Measurements from ENCODE around the gene FUT8.
"Not testable (repeated sequence)": the region's sequence is repeated elsewhere in the genome, so short reads cannot be mapped to it uniquely, and the experiment has no call there.

FUT8 gene

GRCh38 chr14:65438266-65438933 is 25.9 kb downstream of the FUT8 start:
- no peak for DNase-seq
- in situ Hi-C loops (cut with HindIII; ENCODE audit: low pct_ligation_motif_present, low pct_unique_long_range_greater_than_20kb, low sequenced_read_pairs): no loop called here

GRCh38 chr14:65439117-65439516 is 26.6 kb downstream of the FUT8 start:
- DNase-seq: no peak
- in situ Hi-C loops (cut with HindIII; ENCODE audit: low pct_ligation_motif_present, low pct_unique_long_range_greater_than_20kb, low sequenced_read_pairs): no loop called here

DNA sequence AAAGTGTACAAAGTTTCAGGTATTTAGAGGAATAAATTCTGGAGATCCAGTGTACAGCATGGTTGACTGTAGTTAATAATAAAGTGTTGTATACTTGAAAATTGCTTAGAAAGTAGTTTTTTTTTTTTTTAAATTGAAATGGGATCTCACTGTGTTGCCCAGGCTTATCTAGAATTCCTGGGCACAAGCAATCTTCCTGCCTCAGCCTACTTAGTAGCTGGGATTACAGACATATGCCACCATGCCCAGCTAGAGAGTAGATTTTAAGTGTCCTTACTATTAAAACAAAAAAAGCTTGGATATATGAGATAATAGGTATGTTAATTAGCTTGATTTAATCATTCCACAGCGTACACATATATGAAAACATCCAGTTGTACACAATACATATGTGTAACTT is 27.7 kb downstream of the FUT8 start:
- in situ Hi-C loops (cut with HindIII; ENCODE audit: low pct_ligation_motif_present, low pct_unique_long_range_greater_than_20kb, low sequenced_read_pairs): no loop called here
- DNase-seq: no peak

DNA sequence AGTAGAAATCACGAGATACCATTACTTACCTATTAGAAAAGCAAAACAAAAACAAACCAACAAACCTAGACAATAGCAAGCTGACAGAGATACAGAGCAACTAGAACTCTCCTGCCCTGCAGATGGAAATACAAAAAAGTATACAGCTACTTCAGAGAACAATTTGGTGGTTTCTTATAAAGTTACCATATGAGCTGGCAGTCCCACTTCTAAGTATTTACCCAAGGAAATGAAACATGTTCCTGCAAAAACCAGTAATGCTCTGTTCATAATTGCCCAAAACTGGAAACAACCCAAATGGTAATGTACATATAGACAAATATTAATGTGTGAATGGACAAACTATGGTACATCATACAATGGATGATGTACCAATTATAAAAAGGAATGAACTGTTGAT is 31.7 kb downstream of the FUT8 start:
- in situ Hi-C loops (cut with HindIII; ENCODE audit: low pct_ligation_motif_present, low pct_unique_long_range_greater_than_20kb, low sequenced_read_pairs): no loop called here
- no peak for DNase-seq

DNA sequence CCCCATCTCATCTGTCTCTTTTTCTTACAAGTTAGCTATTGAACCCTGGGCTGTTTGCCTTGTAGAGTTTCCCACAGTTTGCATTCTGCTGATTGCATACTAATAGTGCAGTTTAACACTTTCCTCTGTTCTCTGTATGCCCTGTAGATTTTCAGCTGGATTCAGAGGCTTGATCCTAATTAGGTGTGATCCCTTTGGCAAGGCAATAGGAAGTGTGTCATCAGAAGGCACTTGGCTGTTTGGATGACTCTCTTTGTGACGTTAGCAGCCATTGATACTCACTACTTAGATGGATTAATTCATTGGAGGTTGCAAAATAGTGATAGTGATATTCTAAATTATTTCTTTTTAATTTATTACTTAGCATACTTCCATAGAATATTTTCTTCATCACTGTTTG is 33.6 kb downstream of the FUT8 start:
- in situ Hi-C loops (cut with HindIII; ENCODE audit: low pct_ligation_motif_present, low pct_unique_long_range_greater_than_20kb, low sequenced_read_pairs): no loop called here
- no peak for DNase-seq

DNA sequence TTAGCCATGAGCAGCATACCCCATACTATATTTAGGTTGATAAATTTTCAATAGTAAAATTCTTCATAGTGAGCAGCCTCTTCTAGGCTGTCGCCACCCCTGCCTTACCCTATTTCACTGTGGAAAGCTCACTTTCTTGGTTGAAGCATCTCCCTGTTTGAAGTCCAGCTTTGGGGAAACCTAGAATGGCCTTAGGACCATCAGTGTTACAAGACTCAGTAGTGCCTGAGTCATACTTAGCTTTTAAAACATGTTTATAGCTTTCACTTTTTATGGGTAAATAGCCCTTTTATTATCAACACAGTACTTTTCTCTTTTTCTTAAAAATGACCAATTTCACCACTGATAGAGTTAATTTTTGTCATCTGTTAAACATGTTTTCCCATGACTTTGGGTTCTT is 37.1 kb downstream of the FUT8 start:
- no peak for DNase-seq
- in situ Hi-C loops (cut with HindIII; ENCODE audit: low pct_ligation_motif_present, low pct_unique_long_range_greater_than_20kb, low sequenced_read_pairs): no loop called here

DNA sequence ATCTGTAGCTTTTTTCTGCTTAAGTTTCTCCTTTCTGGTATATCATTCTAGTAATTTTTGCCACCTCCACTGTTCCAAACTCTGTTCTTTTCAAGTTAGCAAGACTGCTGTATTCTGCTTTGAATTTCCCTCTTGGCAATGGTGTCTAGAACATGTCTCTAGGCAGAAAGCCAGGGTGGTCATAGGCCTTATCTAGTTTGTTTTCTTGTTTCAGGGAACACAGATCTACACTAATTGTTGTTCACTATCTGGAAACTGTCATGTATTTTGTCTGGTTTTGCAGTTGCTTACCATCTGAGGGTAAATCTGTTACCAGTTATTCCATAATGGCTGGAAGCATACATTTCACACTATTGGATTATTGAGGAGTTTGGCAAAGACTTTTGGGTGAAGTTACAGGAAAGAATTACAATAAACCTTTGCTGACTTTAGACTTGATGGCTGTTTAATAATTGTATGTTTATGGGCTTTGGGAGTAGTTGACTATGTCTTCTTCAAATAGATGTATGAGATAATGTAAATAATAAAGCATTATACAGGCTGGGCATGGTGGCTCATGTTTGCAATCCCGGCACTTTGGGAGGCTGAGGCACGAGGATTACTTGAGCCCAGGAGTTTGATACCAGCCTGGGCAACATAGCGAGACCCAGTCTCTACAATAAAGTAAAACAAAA is 41.4 kb downstream of the FUT8 start:
- in situ Hi-C loops (cut with HindIII; ENCODE audit: low pct_ligation_motif_present, low pct_unique_long_range_greater_than_20kb, low sequenced_read_pairs): no loop called here
- no peak for DNase-seq

GRCh38 chr14:65456247-65456646 is 43.7 kb downstream of the FUT8 start:
- in situ Hi-C loops (cut with HindIII; ENCODE audit: low pct_ligation_motif_present, low pct_unique_long_range_greater_than_20kb, low sequenced_read_pairs): no loop called here
- DNase-seq: no peak

GRCh38 chr14:65461730-65462129 is 49.2 kb downstream of the FUT8 start:
- in situ Hi-C loops (cut with HindIII; ENCODE audit: low pct_ligation_motif_present, low pct_unique_long_range_greater_than_20kb, low sequenced_read_pairs): no loop called here
- no peak for DNase-seq

DNA sequence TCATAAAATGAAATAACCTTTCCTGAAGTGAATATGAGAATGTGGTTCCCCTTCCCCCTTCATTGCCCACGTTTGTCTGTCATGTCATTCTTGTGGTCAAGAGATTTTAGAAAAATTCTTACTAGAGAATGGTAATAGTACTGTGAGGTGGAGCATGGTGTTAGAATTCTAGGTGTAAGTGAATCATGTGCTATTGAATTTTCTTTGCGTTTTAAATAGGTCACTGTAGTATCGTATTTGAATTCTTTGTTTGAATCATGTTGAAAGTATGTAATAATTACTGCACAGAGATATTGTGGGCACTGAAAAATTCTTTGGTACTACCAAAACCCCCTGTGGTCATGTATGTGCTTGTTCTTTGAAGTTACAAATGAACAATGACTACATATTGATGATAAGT is 49.9 kb downstream of the FUT8 start:
- in situ Hi-C loops (cut with HindIII; ENCODE audit: low pct_ligation_motif_present, low pct_unique_long_range_greater_than_20kb, low sequenced_read_pairs): no loop called here
- DNase-seq: no peak

- DNase-seq: no peak
- in situ Hi-C loops (cut with HindIII; ENCODE audit: low pct_ligation_motif_present, low pct_unique_long_range_greater_than_20kb, low sequenced_read_pairs): no loop called here
Observed at GRCh38 chr14:65465584-65465983, 53.1 kb downstream of the FUT8 start.

- DNase-seq; in situ Hi-C loops (cut with HindIII; ENCODE audit: low pct_ligation_motif_present, low pct_unique_long_range_greater_than_20kb, low sequenced_read_pairs): not testable (repeated sequence)
Observed at GRCh38 chr14:65467926-65468325, 55.4 kb downstream of the FUT8 start.

DNA sequence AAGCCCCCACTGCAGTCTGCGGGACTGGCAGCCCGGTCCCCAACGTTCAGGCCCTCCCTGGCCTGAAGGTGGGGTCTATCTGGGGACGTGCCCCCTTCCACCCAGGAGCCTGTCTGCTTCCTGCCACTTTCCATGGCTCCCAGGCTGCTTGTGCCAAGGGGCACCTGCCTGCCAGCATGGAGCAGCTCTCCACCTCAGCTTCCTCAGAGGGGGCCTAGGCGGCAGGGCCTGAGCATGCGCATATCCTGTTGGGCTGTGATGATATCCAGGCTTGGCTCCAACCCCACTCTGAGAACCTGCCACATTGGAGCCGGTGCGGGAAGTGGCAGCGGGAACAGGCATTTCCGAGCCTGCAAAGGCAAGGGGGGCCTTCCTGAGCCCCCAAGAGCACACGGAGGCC is 57.4 kb downstream of the FUT8 start:
- DNase-seq: no peak
- in situ Hi-C loops (cut with HindIII; ENCODE audit: low pct_ligation_motif_present, low pct_unique_long_range_greater_than_20kb, low sequenced_read_pairs): no loop called here

- in situ Hi-C loops (cut with HindIII; ENCODE audit: low pct_ligation_motif_present, low pct_unique_long_range_greater_than_20kb, low sequenced_read_pairs): no loop called here
- DNase-seq: no peak
Observed at GRCh38 chr14:65470404-65470880, 57.9 kb downstream of the FUT8 start.

- in situ Hi-C loops (cut with HindIII; ENCODE audit: low pct_ligation_motif_present, low pct_unique_long_range_greater_than_20kb, low sequenced_read_pairs): no loop called here
- no peak for DNase-seq
Observed at GRCh38 chr14:65471038-65471878, 58.7 kb downstream of the FUT8 start.

- in situ Hi-C loops (cut with HindIII; ENCODE audit: low pct_ligation_motif_present, low pct_unique_long_range_greater_than_20kb, low sequenced_read_pairs): no loop called here
- DNase-seq: no peak
Observed at GRCh38 chr14:65472189-65472588, 59.7 kb downstream of the FUT8 start.

DNA sequence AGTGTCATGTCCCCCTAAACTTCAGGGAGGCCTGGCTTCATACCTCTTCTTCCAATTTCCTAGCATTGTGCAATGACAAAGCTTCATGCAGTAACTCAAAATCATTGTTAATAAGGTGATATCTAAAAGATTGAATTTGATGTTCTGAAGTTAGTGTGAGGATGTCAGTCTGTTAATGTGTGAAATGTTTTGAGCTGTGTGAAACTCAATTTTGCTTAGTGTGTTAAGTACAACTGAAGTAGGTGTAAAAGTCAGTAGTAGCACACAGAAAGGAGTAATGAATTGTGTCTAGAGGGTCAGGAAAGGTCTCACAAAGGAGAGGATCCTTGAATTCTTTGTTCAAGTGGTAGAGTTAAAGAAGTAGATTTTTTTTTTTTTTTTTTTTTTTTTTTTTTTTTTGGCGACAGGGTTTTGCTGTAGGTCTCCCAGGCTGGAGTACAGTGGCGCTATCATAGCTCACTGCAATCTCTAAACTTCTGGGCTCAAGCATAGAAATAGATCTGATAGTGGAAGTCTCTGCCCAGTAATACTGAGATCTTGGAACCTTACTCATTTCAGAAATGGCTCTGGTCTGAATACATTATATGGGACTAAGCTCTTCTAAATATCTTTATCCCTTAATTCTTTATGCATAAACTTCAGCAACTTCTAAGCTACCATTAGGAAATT is 63.9 kb downstream of the FUT8 start:
- no peak for DNase-seq
- in situ Hi-C loops (cut with HindIII; ENCODE audit: low pct_ligation_motif_present, low pct_unique_long_range_greater_than_20kb, low sequenced_read_pairs): no loop called here

DNA sequence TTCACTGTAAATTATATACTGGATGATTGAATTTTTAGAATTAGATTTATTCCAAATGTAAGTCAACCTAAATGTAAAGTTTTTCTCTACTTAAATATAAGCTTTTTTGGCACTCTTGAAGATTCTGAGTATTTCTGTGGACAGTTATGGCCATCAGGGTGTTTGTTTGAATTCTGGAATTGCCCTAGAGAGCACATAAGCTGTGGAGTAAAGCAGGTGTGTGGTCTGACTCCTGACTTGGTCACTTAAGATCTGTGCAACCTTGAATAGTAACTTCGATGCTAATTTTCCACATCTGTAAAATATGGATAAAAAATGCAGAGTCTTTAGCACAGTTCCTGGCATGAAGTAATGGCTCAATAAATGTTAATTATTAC is 64.4 kb downstream of the FUT8 start:
- DNase-seq: no peak
- in situ Hi-C loops (cut with HindIII; ENCODE audit: low pct_ligation_motif_present, low pct_unique_long_range_greater_than_20kb, low sequenced_read_pairs): no loop called here

GRCh38 chr14:65478017-65478416 is 65.5 kb downstream of the FUT8 start:
- in situ Hi-C loops (cut with HindIII; ENCODE audit: low pct_ligation_motif_present, low pct_unique_long_range_greater_than_20kb, low sequenced_read_pairs): no loop called here
- no peak for DNase-seq

All from ACHN (cell line).